Uterus (tissue), 4 donors: ENCODE data around the gene SETX. TPM values are rescaled to one million over a fixed set of nuclear protein-coding genes. Genes with fewer than 3 reads are reported as not detected.

ENCODE experiments used
- DNase-seq, 2 donors: peaks; one replicate each; pipeline ENCODE4 v3.0.0-alpha.2; 2019 to 2020
- H3K27ac ChIP-seq, 2 donors: fragments of 200-600 bp; sonication (generic); 1 replicate in 1 of 2; 2 replicates in 1 of 2; pipeline ENCODE4 v1.5.1; 2016 to 2018
- H3K27me3 ChIP-seq, 2 donors: fragments of 200-600 bp; sonication (generic); one replicate each; pipeline ENCODE4 v1.5.1; 2018 to 2019; ENCODE audit warnings: control low read depth in 1 of 2
- H3K36me3 ChIP-seq, 2 donors: fragments of 200-600 bp; sonication (generic); one replicate each; pipeline ENCODE4 v1.5.1; 2019; ENCODE audit warnings: control low read depth in 1 of 2
- H3K4me1 ChIP-seq, 2 donors: fragments of 200-600 bp; sonication (generic); one replicate each; pipeline ENCODE4 v1.5.1; 2018 to 2019; ENCODE audit warnings: control low read depth in 1 of 2
- H3K4me3 ChIP-seq, 2 donors: fragments of 200-600 bp; sonication (generic); 1 replicate in 1 of 2; 2 replicates in 1 of 2; pipeline ENCODE4 v1.5.1; 2018 to 2019; ENCODE audit warnings: mild to moderate bottlenecking in 1 of 2
- H3K9me3 ChIP-seq, 2 donors: fragments of 200-600 bp; sonication (generic); one replicate each; pipeline ENCODE4 v1.5.1; 2019; ENCODE audit warnings: control low read depth in 1 of 2
- POLR2A ChIP-seq, 2 donors: fragments of 450-650 bp; IDR thresholded peaks; one replicate each; pipeline ENCODE4 v1.6.1; 2016; ENCODE audit warnings: antibody characterized with exemption in 2 of 2, mild to moderate bottlenecking in 1 of 2, moderate library complexity in 1 of 2
- intact Hi-C: fragments of 100-400 bp; cut with DNase I; formaldehyde crosslinking; loops from one replicate; pipeline ENCODE4 v1.15.1; 2023; ENCODE audit warnings: low total_unique reads
- total RNA-seq, 4 donors: library from RNA; depleted of rRNA in 3 of 4; stranded (reverse); fragments of >200 nt in 3 of 4; gene quantifications; one replicate each; pipeline versions ENCODE4 v1.1.0 to v1.2.4, GENCODE V29; 2014 to 2023
- TF ChIP-seq, protein P1 (sequence below), 4 experiments: fragments of 200-600 bp in 2 of 4; fragments of 450-650 bp in 2 of 4; sonication (generic) in 2 of 4; IDR thresholded peaks; one replicate each; pipeline ENCODE4 v1.5.1; 2016 to 2019; ENCODE audit warnings: antibody characterized with exemption in 4 of 4, mild to moderate bottlenecking in 2 of 4, moderate library complexity in 1 of 4
- donor health status: DM: yes; HTN: yes; CAD: no.

SETX gene
- total RNA-seq, 4 donors from 2014 or later: 36.5 to 117 (median 60.4) TPM

- peaks cover 0 to 3% of the 10 kb centered on the region in 2 donors for H3K4me1 ChIP-seq
- TF ChIP-seq, protein P1, sequence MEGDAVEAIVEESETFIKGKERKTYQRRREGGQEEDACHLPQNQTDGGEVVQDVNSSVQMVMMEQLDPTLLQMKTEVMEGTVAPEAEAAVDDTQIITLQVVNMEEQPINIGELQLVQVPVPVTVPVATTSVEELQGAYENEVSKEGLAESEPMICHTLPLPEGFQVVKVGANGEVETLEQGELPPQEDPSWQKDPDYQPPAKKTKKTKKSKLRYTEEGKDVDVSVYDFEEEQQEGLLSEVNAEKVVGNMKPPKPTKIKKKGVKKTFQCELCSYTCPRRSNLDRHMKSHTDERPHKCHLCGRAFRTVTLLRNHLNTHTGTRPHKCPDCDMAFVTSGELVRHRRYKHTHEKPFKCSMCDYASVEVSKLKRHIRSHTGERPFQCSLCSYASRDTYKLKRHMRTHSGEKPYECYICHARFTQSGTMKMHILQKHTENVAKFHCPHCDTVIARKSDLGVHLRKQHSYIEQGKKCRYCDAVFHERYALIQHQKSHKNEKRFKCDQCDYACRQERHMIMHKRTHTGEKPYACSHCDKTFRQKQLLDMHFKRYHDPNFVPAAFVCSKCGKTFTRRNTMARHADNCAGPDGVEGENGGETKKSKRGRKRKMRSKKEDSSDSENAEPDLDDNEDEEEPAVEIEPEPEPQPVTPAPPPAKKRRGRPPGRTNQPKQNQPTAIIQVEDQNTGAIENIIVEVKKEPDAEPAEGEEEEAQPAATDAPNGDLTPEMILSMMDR (IDR thresholded peaks at IDR 0.05): no peak
- no peak for TF ChIP-seq POLR2A (IDR thresholded peaks at IDR 0.05)
- no peaks in the 10 kb centered on the region for H3K36me3 ChIP-seq
- intact Hi-C loops: loop anchor here (10.0 kb wide), 1 partner anchor 475 kb away; no protein-coding TSS in a partner anchor
- H3K9me3 ChIP-seq: no peaks in the 10 kb centered on the region
- no peak overlapping the region for H3K27ac ChIP-seq
- no peak overlapping the region for H3K4me3 ChIP-seq
- no peak for DNase-seq
- H3K27me3 ChIP-seq: no peaks in the 10 kb centered on the region
Observed at GRCh38 chr9:132239518-132239917, 115.3 kb downstream of the SETX start.

DNA sequence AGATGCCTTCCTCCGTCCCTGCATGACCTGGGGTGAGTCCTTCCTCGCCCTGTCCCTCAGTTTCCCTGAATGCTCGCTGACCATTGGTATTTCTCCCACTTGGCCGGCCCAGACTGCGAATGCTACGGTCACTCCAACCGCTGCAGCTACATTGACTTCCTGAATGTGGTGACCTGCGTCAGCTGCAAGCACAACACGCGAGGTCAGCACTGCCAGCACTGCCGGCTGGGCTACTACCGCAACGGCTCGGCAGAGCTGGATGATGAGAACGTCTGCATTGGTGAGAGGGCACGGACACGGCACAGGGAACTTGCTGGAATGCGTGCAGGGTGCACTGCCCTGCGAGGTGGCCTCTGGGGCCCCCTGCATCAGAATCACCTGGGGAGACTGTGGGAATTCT lies 115.8 kb downstream of the SETX start:
- no peak overlapping the region for H3K4me3 ChIP-seq
- no peak for DNase-seq
- H3K27ac ChIP-seq: no peak overlapping the region
- no peaks in the 10 kb centered on the region for H3K27me3 ChIP-seq
- H3K36me3 ChIP-seq: no peaks in the 10 kb centered on the region
- H3K9me3 ChIP-seq: no peaks in the 10 kb centered on the region
- intact Hi-C loops: loop anchor here (10.0 kb wide), 1 partner anchor 474 kb away; no protein-coding TSS in a partner anchor
- no peaks in the 10 kb centered on the region for H3K4me1 ChIP-seq
- no peak for TF ChIP-seq POLR2A (IDR thresholded peaks at IDR 0.05)
- TF ChIP-seq, protein P1 (IDR thresholded peaks at IDR 0.05): no peak

GRCh38 chr9:132238026-132238972 lies 116.5 kb downstream of the SETX start:
- DNase-seq: no peak
- Histone ChIP-seq H3K9me3 (no peaks in the 10 kb centered on the region), H3K27ac (no peak overlapping the region), H3K4me1 (no peaks in the 10 kb centered on the region), H3K4me3 (no peak overlapping the region), H3K36me3 (no peaks in the 10 kb centered on the region), H3K27me3 (no peaks in the 10 kb centered on the region)
- TF ChIP-seq, protein P1 (IDR thresholded peaks at IDR 0.05): no peak
- no peak for TF ChIP-seq POLR2A (IDR thresholded peaks at IDR 0.05)
- intact Hi-C loops: loop anchor here (10.0 kb wide), 1 partner anchor 473 kb away; no protein-coding TSS in a partner anchor

DNA sequence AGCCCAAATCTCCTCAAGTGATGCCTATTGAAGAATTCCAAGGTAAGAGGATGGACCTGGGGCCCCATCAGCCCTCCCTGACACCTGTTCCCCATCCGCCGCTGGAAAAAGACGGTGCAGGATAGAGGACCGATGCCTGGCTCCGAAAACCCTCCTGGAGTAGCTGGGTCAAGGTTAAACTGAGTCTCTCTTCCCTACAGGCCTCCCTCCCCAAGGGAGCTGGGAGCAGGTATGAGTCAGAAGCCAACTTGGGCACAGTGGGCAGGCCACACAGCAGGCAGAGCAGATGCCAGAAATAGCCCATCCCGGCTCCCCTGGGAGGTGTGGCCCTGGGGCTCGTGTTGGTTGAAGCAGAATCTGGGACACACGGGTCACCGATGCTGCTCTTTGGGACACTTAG lies 117.3 kb downstream of the SETX start:
- Histone ChIP-seq H3K36me3 (no peaks in the 10 kb centered on the region), H3K27me3 (no peaks in the 10 kb centered on the region), H3K4me1 (no peaks in the 10 kb centered on the region), H3K9me3 (no peaks in the 10 kb centered on the region), H3K4me3 (no peak overlapping the region), H3K27ac (no peak overlapping the region)
- intact Hi-C loops: loop anchor here (10.0 kb wide), 1 partner anchor 473 kb away; no protein-coding TSS in a partner anchor
- TF ChIP-seq, protein P1 (IDR thresholded peaks at IDR 0.05): no peak
- no peak for TF ChIP-seq POLR2A (IDR thresholded peaks at IDR 0.05)
- DNase-seq: no peak
